ENCODE measurements around the gene TXK.

- no peak for TF ChIP-seq EZH2 (IDR thresholded peaks at IDR 0.05; ENCODE audit: borderline replicate concordance, low read length)
- no peak for TF ChIP-seq CTCF (IDR thresholded peaks at IDR 0.05; ENCODE audit: low read length)
Measured at GRCh38 chr4:48025005-48025404, 109.0 kb downstream of the TXK start.
